ENCODE measurements around the gene CD164.

CD164 gene

DNA sequence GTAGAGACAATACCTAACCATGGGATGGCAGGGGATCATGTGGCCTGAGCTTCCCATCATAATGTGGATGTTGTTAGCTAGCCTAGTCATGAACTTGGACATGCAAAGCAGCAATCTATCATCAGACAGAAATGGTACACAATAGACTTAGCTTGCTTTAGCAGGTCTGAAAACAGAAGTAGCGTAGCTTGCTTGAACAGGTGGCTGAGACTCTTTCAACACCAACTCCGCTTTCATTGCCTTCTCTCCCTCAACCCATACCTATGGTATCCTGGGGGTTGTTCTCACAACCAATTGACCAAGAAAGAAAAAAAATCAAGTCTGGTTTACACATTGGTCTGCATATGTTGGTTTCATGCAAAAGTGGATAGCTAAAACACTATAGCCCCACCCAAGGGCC, 23.0 kb downstream of the CD164 start:
- TF ChIP-seq, protein P1, sequence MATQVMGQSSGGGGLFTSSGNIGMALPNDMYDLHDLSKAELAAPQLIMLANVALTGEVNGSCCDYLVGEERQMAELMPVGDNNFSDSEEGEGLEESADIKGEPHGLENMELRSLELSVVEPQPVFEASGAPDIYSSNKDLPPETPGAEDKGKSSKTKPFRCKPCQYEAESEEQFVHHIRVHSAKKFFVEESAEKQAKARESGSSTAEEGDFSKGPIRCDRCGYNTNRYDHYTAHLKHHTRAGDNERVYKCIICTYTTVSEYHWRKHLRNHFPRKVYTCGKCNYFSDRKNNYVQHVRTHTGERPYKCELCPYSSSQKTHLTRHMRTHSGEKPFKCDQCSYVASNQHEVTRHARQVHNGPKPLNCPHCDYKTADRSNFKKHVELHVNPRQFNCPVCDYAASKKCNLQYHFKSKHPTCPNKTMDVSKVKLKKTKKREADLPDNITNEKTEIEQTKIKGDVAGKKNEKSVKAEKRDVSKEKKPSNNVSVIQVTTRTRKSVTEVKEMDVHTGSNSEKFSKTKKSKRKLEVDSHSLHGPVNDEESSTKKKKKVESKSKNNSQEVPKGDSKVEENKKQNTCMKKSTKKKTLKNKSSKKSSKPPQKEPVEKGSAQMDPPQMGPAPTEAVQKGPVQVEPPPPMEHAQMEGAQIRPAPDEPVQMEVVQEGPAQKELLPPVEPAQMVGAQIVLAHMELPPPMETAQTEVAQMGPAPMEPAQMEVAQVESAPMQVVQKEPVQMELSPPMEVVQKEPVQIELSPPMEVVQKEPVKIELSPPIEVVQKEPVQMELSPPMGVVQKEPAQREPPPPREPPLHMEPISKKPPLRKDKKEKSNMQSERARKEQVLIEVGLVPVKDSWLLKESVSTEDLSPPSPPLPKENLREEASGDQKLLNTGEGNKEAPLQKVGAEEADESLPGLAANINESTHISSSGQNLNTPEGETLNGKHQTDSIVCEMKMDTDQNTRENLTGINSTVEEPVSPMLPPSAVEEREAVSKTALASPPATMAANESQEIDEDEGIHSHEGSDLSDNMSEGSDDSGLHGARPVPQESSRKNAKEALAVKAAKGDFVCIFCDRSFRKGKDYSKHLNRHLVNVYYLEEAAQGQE (IDR thresholded peaks at IDR 0.05; ENCODE audit: insufficient read depth in 1 of 2, low read depth in 2 of 2, low read length in 2 of 2) = no peak
- TF ChIP-seq SIN3A (IDR thresholded peaks at IDR 0.05; ENCODE audit: borderline replicate concordance, insufficient read depth, low read length) (no peak), TAF1 (IDR thresholded peaks at IDR 0.05; ENCODE audit: borderline replicate concordance, insufficient read depth, low read length) (no peak), POLR2AphosphoS5 (IDR thresholded peaks at IDR 0.05; ENCODE audit: low read depth, low read length) (no peak), FOXP2 (optimal IDR thresholded peaks at IDR 0.05; ENCODE audit: borderline replicate concordance, extremely low read depth, extremely low read length, insufficient read depth) (no peak)

DNA sequence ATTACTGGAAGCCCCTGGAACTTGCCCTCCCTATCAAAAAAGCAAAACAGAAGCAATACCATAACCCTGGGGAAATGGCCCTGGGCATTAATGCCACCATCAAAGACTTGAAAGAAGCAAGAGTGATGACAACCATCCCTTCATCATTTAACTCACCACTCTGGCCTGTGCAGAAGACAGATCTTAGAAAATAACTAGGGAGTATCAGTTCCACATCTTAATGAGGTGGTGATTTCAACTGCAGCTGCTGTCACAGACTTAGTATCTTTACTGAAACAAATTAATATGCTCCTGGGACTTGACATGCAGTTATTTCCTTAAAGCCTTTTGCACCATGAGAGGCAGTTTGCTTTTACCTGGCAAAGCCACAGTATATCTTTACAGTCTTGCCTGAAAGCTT, 24.1 kb downstream of the CD164 start:
- TF ChIP-seq TAF1 (IDR thresholded peaks at IDR 0.05; ENCODE audit: borderline replicate concordance, insufficient read depth, low read length) = no peak
- TF ChIP-seq FOXP2 (optimal IDR thresholded peaks at IDR 0.05; ENCODE audit: borderline replicate concordance, extremely low read depth, extremely low read length, insufficient read depth) = no peak
- TF ChIP-seq SIN3A (IDR thresholded peaks at IDR 0.05; ENCODE audit: borderline replicate concordance, insufficient read depth, low read length) = no peak

DNA sequence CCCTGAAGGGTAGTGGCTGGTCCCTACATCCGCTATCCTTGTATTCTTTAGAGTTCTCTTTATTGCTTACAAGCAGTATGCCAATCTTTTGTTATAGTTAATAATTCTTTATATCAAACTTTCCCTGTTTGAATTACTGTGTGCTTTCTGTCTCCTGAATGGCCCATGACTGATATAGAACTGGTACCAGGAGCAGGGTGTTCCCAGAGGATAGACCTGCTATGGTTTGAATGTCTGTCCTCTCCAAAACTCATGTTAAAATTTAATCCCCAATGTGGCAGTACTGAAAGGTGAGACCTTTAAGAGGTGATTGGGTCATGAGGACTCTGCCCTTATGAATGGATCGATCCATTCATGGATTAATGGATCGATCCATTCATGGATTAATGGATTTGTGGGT, 26.0 kb downstream of the CD164 start:
- TF ChIP-seq FOXP2 (optimal IDR thresholded peaks at IDR 0.05; ENCODE audit: borderline replicate concordance, extremely low read depth, extremely low read length, insufficient read depth) (no peak), TAF1 (IDR thresholded peaks at IDR 0.05; ENCODE audit: borderline replicate concordance, insufficient read depth, low read length) (no peak), POLR2AphosphoS5 (IDR thresholded peaks at IDR 0.05; ENCODE audit: low read depth, low read length) (no peak), SIN3A (IDR thresholded peaks at IDR 0.05; ENCODE audit: borderline replicate concordance, insufficient read depth, low read length) (no peak)
- TF ChIP-seq, protein P1 (IDR thresholded peaks at IDR 0.05; ENCODE audit: insufficient read depth in 1 of 2, low read depth in 2 of 2, low read length in 2 of 2) = no peak

DNA sequence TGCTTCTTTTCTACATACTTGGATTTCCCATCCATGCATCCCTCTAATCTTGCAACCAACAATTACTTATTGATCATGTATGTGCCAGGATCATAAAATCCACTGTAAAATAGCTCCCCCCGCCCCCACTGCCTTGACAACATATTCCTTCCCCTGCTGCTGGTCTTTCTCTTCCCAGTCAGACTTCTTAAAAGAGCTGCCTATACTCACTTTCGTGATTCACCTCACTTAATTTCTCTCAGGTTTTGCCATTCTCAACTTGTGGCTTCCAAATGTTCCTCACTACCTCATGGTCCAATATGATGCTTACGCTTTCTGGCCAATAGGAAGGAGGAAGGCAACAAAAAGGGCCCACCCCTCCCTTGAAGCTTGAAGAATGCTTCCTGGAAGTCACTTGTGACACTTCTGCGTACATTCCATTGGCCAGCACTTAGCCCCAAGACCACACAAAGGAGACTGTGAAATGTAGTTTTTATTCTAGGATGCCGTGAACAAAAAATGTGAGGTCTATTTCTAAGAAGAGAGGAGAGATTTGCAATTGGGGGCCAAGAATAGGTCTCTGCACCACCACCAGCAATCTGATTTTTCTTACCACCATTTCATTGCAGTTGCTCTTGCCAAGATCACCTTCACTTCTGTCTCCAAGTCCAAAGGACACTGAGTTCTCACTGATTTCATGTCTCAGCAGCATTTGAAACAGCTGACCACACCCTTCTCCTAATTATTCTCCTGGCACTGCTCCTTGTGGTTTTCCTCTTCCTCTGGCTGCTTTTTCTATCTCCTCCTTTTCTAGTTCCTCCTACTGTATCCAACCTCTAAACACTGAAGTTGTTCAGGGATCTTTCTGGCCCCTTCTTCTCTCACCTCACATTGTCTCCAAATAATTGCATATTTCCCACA, 30.8 kb downstream of the CD164 start:
- TF ChIP-seq SIN3A (IDR thresholded peaks at IDR 0.05; ENCODE audit: borderline replicate concordance, insufficient read depth, low read length) (no peak), TAF1 (IDR thresholded peaks at IDR 0.05; ENCODE audit: borderline replicate concordance, insufficient read depth, low read length) (no peak), POLR2AphosphoS5 (IDR thresholded peaks at IDR 0.05; ENCODE audit: low read depth, low read length) (no peak), FOXP2 (optimal IDR thresholded peaks at IDR 0.05; ENCODE audit: borderline replicate concordance, extremely low read depth, extremely low read length, insufficient read depth) (no peak)
- TF ChIP-seq, protein P1 (IDR thresholded peaks at IDR 0.05; ENCODE audit: insufficient read depth in 1 of 2, low read depth in 2 of 2, low read length in 2 of 2) = no peak

DNA sequence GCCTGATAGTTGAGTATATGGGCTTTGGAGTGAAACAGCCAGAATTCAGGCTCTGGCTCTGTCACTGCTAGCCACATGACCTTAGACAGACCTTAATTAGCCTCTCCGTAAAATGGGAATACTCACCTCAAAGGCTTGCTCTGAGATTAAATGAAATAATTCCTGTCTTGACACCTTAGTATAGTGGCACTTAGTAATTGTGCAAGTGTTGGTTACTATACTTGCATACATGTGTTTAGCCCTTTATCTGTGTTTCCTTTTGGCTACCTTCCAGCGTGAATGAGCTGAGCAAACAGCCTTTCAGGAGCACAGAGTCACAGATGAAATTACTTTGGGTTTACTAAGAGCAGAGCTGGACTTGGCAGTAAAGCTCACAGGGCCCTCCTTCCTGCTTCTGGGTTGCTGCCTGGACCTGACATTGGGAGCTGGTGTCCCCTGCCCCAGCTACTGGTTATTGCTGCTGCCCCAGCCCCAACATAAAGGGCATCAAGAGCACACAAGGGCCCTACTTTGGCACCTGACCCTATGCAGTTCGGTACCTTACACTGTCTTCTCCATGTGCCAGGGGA, 32.8 kb downstream of the CD164 start:
- TF ChIP-seq, protein P1 (IDR thresholded peaks at IDR 0.05; ENCODE audit: insufficient read depth in 1 of 2, low read depth in 2 of 2, low read length in 2 of 2) = no peak
- TF ChIP-seq TAF1 (IDR thresholded peaks at IDR 0.05; ENCODE audit: borderline replicate concordance, insufficient read depth, low read length) = no peak
- TF ChIP-seq POLR2AphosphoS5 (IDR thresholded peaks at IDR 0.05; ENCODE audit: low read depth, low read length) = no peak
- no peak for TF ChIP-seq FOXP2 (optimal IDR thresholded peaks at IDR 0.05; ENCODE audit: borderline replicate concordance, extremely low read depth, extremely low read length, insufficient read depth)
- TF ChIP-seq SIN3A (IDR thresholded peaks at IDR 0.05; ENCODE audit: borderline replicate concordance, insufficient read depth, low read length) = no peak
